Measurements from ENCODE around the gene ZNF512B.

Gene ZNF512B

GRCh38 chr20:63947638-63948456 lies 21.9 kb downstream of the ZNF512B start:
- ChIA-PET CTCF (interaction anchor here (0.6 to 0.7 kb wide), 2 partner anchors 91 to 197 kb away, joined by 3 to 4 read pairs; no protein-coding TSS in a partner anchor), POLR2A (no interaction called here)
- H3K36me3 ChIP-seq (ENCODE audit: control insufficient read depth in 2 of 2, insufficient read depth in 1 of 2, low read length in 2 of 2) = peaks cover 0 to 41% of the 10 kb centered on the region in 2 experiments; a peak in 1 of 3 replicates
- no peaks in the 10 kb centered on the region for H3K9me3 ChIP-seq (ENCODE audit: control insufficient read depth, insufficient read depth, low read depth, low read length)
- no peak for TF ChIP-seq ZNF830 (tag by site-specific recombination; IDR thresholded peaks at IDR 0.05; ENCODE audit: low read depth)
- TF ChIP-seq INSM2 (tag by site-specific recombination; IDR thresholded peaks at IDR 0.05) = no peak
- no peak for TF ChIP-seq GLI2 (tag by site-specific recombination; IDR thresholded peaks at IDR 0.05; ENCODE audit: borderline replicate concordance, low read depth)
- TF ChIP-seq ZNF561 (tag by site-specific recombination; IDR thresholded peaks at IDR 0.05; ENCODE audit: borderline replicate concordance) = no peak
- TF ChIP-seq MZF1 (tag by site-specific recombination; IDR thresholded peaks at IDR 0.05; ENCODE audit: borderline replicate concordance) = no peak
- H3K27ac ChIP-seq (ENCODE audit: extremely low read depth, low read depth, low read length) = no peak overlapping the region
- peaks cover 3% of the 10 kb centered on the region; the same call in 1 of the 2 replicates for H3K4me1 ChIP-seq (ENCODE audit: control insufficient read depth, insufficient read depth, low read length)
- no peak overlapping the region for H3K4me3 ChIP-seq (ENCODE audit: low read depth, low read length)

- Histone ChIP-seq H3K4me3 (ENCODE audit: low read depth, low read length) (no peak overlapping the region), H3K4me1 (ENCODE audit: control insufficient read depth, insufficient read depth, low read length) (peaks cover 3% of the 10 kb centered on the region; the same call in 1 of the 2 replicates), H3K36me3 (ENCODE audit: control insufficient read depth in 2 of 2, insufficient read depth in 1 of 2, low read length in 2 of 2) (peaks cover 0 to 41% of the 10 kb centered on the region in 2 experiments; a peak in 1 of 3 replicates), H3K9me3 (ENCODE audit: control insufficient read depth, insufficient read depth, low read depth, low read length) (no peaks in the 10 kb centered on the region), H3K27ac (ENCODE audit: extremely low read depth, low read depth, low read length) (no peak overlapping the region)
- ChIA-PET POLR2A (no interaction called here), CTCF (interaction anchor here (1.4 kb wide), 1 partner anchor 8 kb away, joined by 3 read pairs; no protein-coding TSS in a partner anchor)
- TF ChIP-seq EGR2 (tag by site-specific recombination; IDR thresholded peaks at IDR 0.05; ENCODE audit: low read depth) (0 out of 2 replicates have a peak, but pooled peaks have one; percentile 11), ZFHX2 (tag by site-specific recombination; conservative IDR thresholded peaks at IDR 0.05) (peak; percentile 36; the same call in 1 of the 2 replicates), ZNF23 (tag by site-specific recombination; IDR thresholded peaks at IDR 0.05; ENCODE audit: borderline replicate concordance) (no peak)
Measured at GRCh38 chr20:63946986-63947637, 22.6 kb downstream of the ZNF512B start.

- peaks cover 3% of the 10 kb centered on the region; the same call in 1 of the 2 replicates for H3K4me1 ChIP-seq (ENCODE audit: control insufficient read depth, insufficient read depth, low read length)
- H3K4me3 ChIP-seq (ENCODE audit: low read depth, low read length) = no peak overlapping the region
- ChIA-PET CTCF (interaction anchor here (1.4 kb wide), 1 partner anchor 9 kb away, joined by 3 read pairs; no protein-coding TSS in a partner anchor), POLR2A (no interaction called here)
- H3K27ac ChIP-seq (ENCODE audit: extremely low read depth, low read depth, low read length) = no peak overlapping the region
- H3K9me3 ChIP-seq (ENCODE audit: control insufficient read depth, insufficient read depth, low read depth, low read length) = no peaks in the 10 kb centered on the region
- TF ChIP-seq ZNF48 (tag by site-specific recombination; IDR thresholded peaks at IDR 0.05) (no peak), GLIS2 (tag by site-specific recombination; IDR thresholded peaks at IDR 0.05) (peak; percentile 18; the same call in 1 of the 2 replicates), ZIC2 (tag by site-specific recombination; IDR thresholded peaks at IDR 0.05) (0 out of 2 replicates have a peak, but pooled peaks have one; percentile 23)
- peaks cover 0 to 44% of the 10 kb centered on the region in 2 experiments; a peak in 1 of 3 replicates for H3K36me3 ChIP-seq (ENCODE audit: control insufficient read depth in 2 of 2, insufficient read depth in 1 of 2, low read length in 2 of 2)
Measured at GRCh38 chr20:63945921-63946920, 23.5 kb downstream of the ZNF512B start.

Measured in HEK293 (cell line).